CD4-positive, alpha-beta T cell treated with Interferon alpha-2 for 1 hour (primary cell): ENCODE data around the gene FSTL1.

Source experiments
- DNase-seq, 2 donors: peaks; one replicate each; pipeline ENCODE4 v3.0.0-alpha.2; 2020 to 2022

The FSTL1 gene

GRCh38 chr3:120438216-120438615 is 12.6 kb downstream of the FSTL1 start:
- no peak for DNase-seq

GRCh38 chr3:120437559-120437958 is 13.2 kb downstream of the FSTL1 start:
- no peak for DNase-seq

- DNase-seq, result no peak
Measured at GRCh38 chr3:120436523-120437050, 14.2 kb downstream of the FSTL1 start.

GRCh38 chr3:120435621-120436020 is 15.2 kb downstream of the FSTL1 start:
- no peak for DNase-seq

- no peak for DNase-seq
Measured at GRCh38 chr3:120433662-120434331, 17.0 kb downstream of the FSTL1 start.

GRCh38 chr3:120432150-120432860 is 18.5 kb downstream of the FSTL1 start:
- DNase-seq, result no peak

- DNase-seq, result no peak
Measured at GRCh38 chr3:120429921-120430361, 20.9 kb downstream of the FSTL1 start.

GRCh38 chr3:120428924-120429323 is 21.9 kb downstream of the FSTL1 start:
- DNase-seq, result no peak

- DNase-seq, result no peak
Measured at GRCh38 chr3:120427201-120427600, 23.6 kb downstream of the FSTL1 start.

- no peak for DNase-seq
Measured at GRCh38 chr3:120425572-120426250, 25.1 kb downstream of the FSTL1 start.

GRCh38 chr3:120424976-120425570 is 25.7 kb downstream of the FSTL1 start:
- DNase-seq, result no peak

- no peak for DNase-seq
Measured at GRCh38 chr3:120424506-120424905, 26.3 kb downstream of the FSTL1 start.

- DNase-seq, result no peak
Measured at GRCh38 chr3:120423432-120423831, 27.4 kb downstream of the FSTL1 start.

- DNase-seq, result no peak
Measured at GRCh38 chr3:120421926-120422325, 28.9 kb downstream of the FSTL1 start.

GRCh38 chr3:120420928-120421551 is 29.8 kb downstream of the FSTL1 start:
- DNase-seq, result no peak

- no peak for DNase-seq
Measured at GRCh38 chr3:120420360-120420759, 30.4 kb downstream of the FSTL1 start.

GRCh38 chr3:120419797-120420196 is 31.0 kb downstream of the FSTL1 start:
- no peak for DNase-seq

GRCh38 chr3:120418866-120419490 is 31.8 kb downstream of the FSTL1 start:
- peak in 1 of 2 donors; percentile 35 for DNase-seq

GRCh38 chr3:120418446-120418845 is 32.3 kb downstream of the FSTL1 start:
- DNase-seq, result no peak

GRCh38 chr3:120417272-120417911 is 33.4 kb downstream of the FSTL1 start:
- peak; percentile 87 to 89 for DNase-seq

GRCh38 chr3:120416868-120417267 is 33.9 kb downstream of the FSTL1 start:
- DNase-seq, result no peak

- no peak for DNase-seq
Measured at GRCh38 chr3:120415756-120416155, 35.0 kb downstream of the FSTL1 start.
